Muscle of leg (tissue), 11 donors: ENCODE measurements around the gene ANXA3. TPM values are rescaled to one million over a fixed set of nuclear protein-coding genes. Genes with fewer than 3 reads are reported as not detected.
A peak's percentile ranks its signal among the peaks of the same experiment; 100 is the strongest.

Experiments
- DNase-seq: peaks from one replicate; pipeline ENCODE4 v3.0.0; 2013
- H3K27ac ChIP-seq: one replicate; pipeline ENCODE4 v1.5.1; 2013; ENCODE audit warnings: mild to moderate bottlenecking, low read length, control low read depth
- H3K27me3 ChIP-seq: one replicate; pipeline ENCODE4 v1.6.1; 2013; ENCODE audit warnings: low read length; ENCODE audit not compliant: control insufficient read depth, insufficient read depth
- H3K36me3 ChIP-seq: one replicate; pipeline ENCODE4 v1.6.1; 2013; ENCODE audit warnings: low read length; ENCODE audit not compliant: control insufficient read depth, insufficient read depth
- H3K4me1 ChIP-seq: one replicate; pipeline ENCODE4 v1.6.1; 2013; ENCODE audit warnings: low read length; ENCODE audit not compliant: control insufficient read depth, insufficient read depth
- H3K4me3 ChIP-seq: one replicate; pipeline ENCODE4 v1.5.1; 2013; ENCODE audit warnings: low read length, control low read depth
- H3K9me3 ChIP-seq: replicated peaks from 2 replicates; pipeline ENCODE4 v1.6.1; 2013; ENCODE audit warnings: low read depth, low read length; ENCODE audit not compliant: control insufficient read depth
- WGBS: methylation state at CpG from one replicate; pipeline ENCODE4 v1.1.5; 2013; ENCODE audit warnings: missing lambda C conversion rate; ENCODE audit not compliant: insufficient coverage; 5-methylcytosine and 5-hydroxymethylcytosine counted together
- polyA plus RNA-seq, 8 donors: library from polyadenylated mRNA; unstranded; fragments of 120-200 nt; gene quantifications; one replicate each; pipeline versions ENCODE4 v1.2.1 to v1.2.3, GENCODE V29; 2013; ENCODE audit warnings: inconsistent platforms in 1 of 8, low replicate concordance in 1 of 8; ENCODE audit not compliant: insufficient read length in 8 of 8, insufficient read depth in 1 of 8
- total RNA-seq: library from RNA; stranded (reverse); fragments of 120-200 nt; gene quantifications from one replicate; pipeline ENCODE4 v1.2.4, GENCODE V29; 2013

Gene ANXA3
- total and polyA plus RNA-seq, 9 donors: 6.0 to 15.9 (median 8.4) TPM

DNA sequence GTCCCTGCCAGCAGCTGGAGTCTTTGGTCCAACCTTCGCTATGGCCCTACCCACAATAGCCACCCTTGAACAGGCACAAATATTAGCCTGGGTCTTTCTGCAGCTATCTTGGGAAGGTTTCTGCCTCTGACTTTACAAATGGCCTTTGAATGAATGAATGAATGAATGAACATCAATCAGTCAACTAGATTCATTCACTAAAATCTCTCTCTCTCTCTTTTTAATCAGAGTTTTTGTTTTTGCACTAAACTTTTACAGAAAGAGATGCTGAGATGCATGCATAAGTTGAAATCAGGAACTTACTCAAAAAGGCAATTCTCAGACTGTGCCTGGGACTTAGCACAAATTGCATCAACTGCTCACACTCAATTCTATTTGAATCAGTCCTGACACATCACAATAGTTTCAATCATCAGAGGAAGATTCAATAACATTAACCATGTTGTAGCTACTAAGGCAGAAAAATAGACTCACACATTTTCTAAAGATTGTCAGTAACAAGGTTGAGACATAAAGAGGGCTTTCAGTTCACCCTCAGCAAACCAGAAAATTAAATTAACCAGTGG is 55.0 kb downstream of the ANXA3 start:
- Histone ChIP-seq H3K9me3 (no peaks in the 10 kb centered on the region), H3K36me3 (no peaks in the 10 kb centered on the region), H3K4me3 (no peak overlapping the region), H3K27me3 (no peaks in the 10 kb centered on the region), H3K4me1 (peaks cover 5% of the 10 kb centered on the region), H3K27ac (no peak overlapping the region)
- DNase-seq: no peak
- no CpG with 5 or more reads among the region's 1 CpG for WGBS

DNA sequence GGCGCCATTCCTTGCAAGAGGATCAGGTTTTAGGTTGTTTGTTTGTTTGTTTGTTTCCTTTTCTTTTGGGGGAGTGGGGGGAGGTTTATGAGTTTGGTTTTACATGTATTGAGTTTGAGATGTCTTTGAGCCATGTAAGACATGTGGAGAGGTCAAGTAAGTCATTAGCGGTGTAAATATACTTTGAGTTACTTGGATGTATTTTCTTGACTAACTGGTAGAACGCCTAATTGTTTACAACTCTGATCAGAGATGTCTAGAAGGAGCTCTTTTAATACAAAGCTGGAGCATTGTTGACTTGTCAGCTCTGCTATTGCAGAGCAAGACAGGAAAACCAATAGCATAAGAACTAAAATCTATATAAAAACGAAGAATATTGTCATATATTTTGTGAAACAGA is 57.1 kb downstream of the ANXA3 start:
- Histone ChIP-seq H3K36me3 (no peaks in the 10 kb centered on the region), H3K4me3 (no peak overlapping the region), H3K9me3 (no peaks in the 10 kb centered on the region), H3K27ac (no peak overlapping the region), H3K4me1 (no peaks in the 10 kb centered on the region), H3K27me3 (no peaks in the 10 kb centered on the region)
- WGBS: 89% methylated on average over 3 of the region's 4 CpGs
- no peak for DNase-seq

DNA sequence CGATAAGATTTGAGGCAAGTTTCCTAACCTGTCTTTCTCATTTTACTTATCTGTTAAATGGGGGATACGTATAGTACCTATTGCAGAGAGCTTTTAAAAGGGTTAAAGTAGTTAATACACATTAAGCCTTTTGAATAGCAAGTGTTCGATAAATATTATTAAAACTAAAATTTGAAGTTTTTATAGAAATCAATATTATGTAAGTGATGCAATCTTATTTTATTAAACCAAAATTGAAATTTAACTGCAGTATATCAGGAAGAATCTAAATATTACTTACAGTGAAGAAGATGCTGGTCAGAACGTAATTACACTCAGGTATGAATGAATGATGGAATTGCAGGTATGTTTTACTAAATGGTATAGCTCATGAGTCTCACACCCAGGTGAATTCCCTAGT is 58.0 kb downstream of the ANXA3 start:
- H3K9me3 ChIP-seq: no peaks in the 10 kb centered on the region
- H3K27me3 ChIP-seq: no peaks in the 10 kb centered on the region
- DNase-seq: no peak
- H3K4me1 ChIP-seq: no peaks in the 10 kb centered on the region
- H3K27ac ChIP-seq: no peak overlapping the region
- H3K4me3 ChIP-seq: no peak overlapping the region
- WGBS: no CpG with 5 or more reads among the region's 4 CpGs
- no peaks in the 10 kb centered on the region for H3K36me3 ChIP-seq

DNA sequence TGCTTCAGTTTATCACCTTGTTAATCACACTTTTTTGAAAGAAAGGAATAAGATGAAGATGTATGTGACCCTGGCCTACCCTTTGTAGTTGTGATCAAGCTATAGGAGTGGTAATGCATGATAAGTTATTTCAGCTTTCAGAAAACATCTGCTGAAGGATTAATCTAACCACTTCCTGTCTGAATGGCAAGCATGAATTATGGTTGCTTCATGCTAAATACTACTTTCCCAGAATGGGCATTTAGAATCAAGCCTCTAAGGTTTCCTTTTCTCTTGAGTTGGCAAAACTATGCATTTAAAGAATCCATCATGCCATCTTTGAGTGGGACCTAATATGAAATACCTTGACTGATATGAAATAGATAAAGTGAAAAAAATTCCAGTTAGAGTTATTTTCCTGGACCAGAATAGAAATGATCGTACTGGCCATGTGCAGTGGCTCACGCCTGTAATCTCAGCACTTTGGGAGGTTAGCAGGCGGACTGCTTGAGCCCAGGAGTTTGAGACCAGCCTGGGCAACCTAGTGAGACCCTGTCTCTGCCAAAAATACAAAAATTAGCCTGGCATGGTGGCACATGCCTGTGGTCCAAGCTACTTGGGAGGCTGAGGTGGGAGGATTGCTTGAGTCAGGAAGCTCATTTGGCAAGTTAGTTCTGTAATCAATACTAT is 59.1 kb downstream of the ANXA3 start:
- Histone ChIP-seq H3K36me3 (no peaks in the 10 kb centered on the region), H3K4me1 (no peaks in the 10 kb centered on the region), H3K4me3 (no peak overlapping the region), H3K9me3 (no peaks in the 10 kb centered on the region), H3K27me3 (no peaks in the 10 kb centered on the region), H3K27ac (no peak overlapping the region)
- DNase-seq: no peak
- 78% methylated on average over 3 of the region's 3 CpGs for WGBS

DNA sequence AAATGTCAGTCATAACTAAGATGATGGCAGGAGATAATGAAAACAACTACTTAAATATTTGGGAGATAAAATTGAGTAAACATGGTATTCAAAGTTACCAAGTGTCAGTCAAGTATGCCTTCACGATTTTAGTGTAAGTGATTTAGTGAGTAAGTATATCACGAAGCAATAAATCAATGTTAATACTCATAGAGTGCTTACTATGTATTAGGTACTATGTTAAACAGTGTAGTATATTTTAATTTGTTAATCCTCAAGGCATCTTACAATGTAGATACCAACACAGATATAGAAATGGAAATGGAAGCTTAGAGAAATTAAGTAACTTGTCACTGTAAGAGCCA is 59.6 kb downstream of the ANXA3 start:
- Histone ChIP-seq H3K4me3 (no peak overlapping the region), H3K4me1 (no peaks in the 10 kb centered on the region), H3K27ac (no peak overlapping the region), H3K27me3 (no peaks in the 10 kb centered on the region), H3K36me3 (no peaks in the 10 kb centered on the region), H3K9me3 (no peaks in the 10 kb centered on the region)
- WGBS: no CpG with 5 or more reads among the region's 2 CpGs
- no peak for DNase-seq

DNA sequence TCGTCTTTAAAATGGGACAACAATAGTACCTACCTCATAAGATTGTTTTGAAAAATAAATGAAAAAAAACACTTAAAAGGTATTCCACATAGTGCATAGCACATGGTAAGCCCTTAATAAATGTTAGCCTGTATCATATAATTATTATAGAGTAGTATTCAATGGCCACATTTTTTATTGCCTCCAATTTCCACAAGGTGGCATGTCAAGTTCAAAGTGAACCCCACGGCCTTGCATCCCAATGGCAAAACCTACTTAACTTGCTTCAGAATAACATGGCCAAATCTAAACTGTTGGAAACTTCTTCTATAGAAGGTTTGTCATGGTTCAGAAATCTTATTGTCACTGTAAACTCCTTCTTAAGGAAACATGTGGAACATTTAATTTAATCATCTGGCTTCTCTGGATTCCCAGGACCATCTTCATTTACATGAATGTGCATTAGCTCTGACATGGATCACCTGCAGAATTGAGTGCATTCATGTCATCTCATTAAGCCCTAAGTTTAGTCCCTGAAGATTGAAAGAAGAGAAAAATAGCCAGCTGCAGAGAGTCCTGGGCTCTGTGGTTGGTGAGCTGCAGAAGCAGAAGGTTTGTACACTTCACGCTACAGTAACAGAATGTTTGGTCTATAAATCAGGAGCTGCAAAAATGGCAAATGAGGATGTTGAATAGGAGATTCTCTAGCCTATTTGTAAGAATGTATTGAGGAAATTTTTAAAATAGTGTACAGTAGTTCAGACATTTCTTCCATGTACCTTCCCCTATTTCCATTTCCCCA is 61.0 kb downstream of the ANXA3 start:
- H3K27me3 ChIP-seq: no peaks in the 10 kb centered on the region
- no CpG with 5 or more reads among the region's 3 CpGs for WGBS
- no peaks in the 10 kb centered on the region for H3K4me1 ChIP-seq
- peak; percentile 72 for DNase-seq
- no peak overlapping the region for H3K27ac ChIP-seq
- H3K9me3 ChIP-seq: no peaks in the 10 kb centered on the region
- no peak overlapping the region for H3K4me3 ChIP-seq
- H3K36me3 ChIP-seq: no peaks in the 10 kb centered on the region

DNA sequence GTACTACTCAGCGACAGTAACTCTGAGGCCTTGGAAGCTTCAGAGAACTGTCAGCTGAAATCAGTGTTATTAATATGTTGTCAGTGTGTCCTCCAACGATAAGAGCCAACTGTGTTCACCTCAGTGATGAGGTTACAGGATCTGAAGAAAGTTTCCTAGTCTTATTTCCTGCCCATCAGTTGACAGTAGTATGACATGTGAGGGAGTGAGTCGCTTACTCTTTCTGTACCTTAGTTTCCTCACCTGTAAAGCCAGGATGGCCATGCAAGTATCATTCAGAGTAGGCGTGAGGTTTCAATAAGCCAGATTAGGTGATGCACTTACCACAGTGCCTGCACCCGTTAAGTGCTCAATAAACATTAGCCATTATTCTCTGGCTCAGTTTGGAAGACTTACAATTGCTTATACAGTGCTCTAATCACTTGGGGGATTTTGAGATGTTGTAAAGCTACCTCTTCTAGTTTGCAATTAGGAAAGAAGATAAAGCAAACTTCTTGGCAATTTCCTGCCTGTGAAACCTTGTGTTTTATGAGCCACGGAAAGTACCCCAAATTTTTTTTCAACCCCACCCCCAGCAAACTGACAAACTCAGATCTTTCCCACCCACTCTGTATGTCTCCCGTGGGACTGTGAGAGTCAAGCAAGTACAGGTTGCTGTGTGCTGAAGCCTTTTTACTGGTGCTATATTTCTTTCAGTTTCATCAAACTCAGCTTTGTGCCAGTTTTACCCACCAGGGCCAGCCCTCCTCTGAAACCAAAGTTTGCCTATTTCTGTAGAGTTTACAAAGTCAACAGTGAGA is 62.2 kb downstream of the ANXA3 start:
- 64% methylated on average over 4 of the region's 7 CpGs for WGBS

DNA sequence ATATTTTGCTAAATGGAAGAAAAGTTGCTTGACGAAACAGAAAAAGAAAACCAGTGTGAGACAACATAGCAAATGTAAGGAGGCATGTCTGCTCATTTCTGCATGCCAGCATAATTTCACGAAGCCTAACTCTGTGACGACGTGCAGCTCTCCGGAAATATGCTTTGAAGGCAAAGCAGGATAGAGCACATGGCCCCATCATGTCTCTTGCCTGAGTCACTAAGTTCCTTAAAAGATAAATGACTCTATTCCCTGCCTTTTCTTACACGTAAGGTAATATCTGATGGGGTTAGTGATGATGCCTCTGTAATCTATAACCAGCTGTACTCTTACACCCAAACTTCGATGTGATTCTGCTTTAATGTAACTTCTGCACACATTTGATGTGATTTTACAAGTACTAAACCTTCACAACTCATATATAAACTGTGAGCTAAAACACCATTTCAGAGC is 64.5 kb downstream of the ANXA3 start:
- Histone ChIP-seq H3K4me1 (no peaks in the 10 kb centered on the region), H3K27me3 (no peaks in the 10 kb centered on the region), H3K27ac (no peak overlapping the region), H3K9me3 (no peaks in the 10 kb centered on the region), H3K36me3 (no peaks in the 10 kb centered on the region), H3K4me3 (no peak overlapping the region)
- 60% methylated on average over 2 of the region's 7 CpGs for WGBS
- DNase-seq: peak; percentile 54

More for the DNA sequence above, 62.2 kb downstream of the ANXA3 start:
- H3K27ac ChIP-seq: no peak overlapping the region
- H3K4me3 ChIP-seq: no peak overlapping the region
- H3K9me3 ChIP-seq: no peaks in the 10 kb centered on the region
- no peaks in the 10 kb centered on the region for H3K36me3 ChIP-seq
- no peaks in the 10 kb centered on the region for H3K4me1 ChIP-seq
- H3K27me3 ChIP-seq: no peaks in the 10 kb centered on the region
- DNase-seq: no peak

DNA sequence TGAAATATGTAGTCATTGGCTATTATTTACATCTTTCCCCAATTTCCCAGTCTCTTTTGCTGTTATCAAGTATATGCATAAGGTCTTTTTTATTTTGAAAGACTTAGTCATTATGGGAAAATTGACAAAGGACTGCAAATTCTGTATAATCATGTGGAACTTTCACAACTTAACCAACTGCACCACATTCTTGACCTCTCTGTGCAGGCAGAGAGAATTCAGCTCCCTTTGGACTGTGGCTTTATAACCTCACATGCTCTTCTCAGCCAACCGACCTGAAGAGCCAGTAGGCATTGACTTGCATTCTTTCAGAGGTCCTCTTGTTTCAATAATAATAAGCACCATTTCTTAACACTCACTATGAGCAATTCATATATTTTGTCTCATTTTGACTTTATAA is 66.9 kb downstream of the ANXA3 start:
- DNase-seq: no peak
- Histone ChIP-seq H3K4me3 (no peak overlapping the region), H3K36me3 (no peaks in the 10 kb centered on the region), H3K27ac (no peak overlapping the region), H3K9me3 (no peaks in the 10 kb centered on the region), H3K27me3 (no peaks in the 10 kb centered on the region), H3K4me1 (no peaks in the 10 kb centered on the region)
- WGBS: no CpG with 5 or more reads among the region's 1 CpG

DNA sequence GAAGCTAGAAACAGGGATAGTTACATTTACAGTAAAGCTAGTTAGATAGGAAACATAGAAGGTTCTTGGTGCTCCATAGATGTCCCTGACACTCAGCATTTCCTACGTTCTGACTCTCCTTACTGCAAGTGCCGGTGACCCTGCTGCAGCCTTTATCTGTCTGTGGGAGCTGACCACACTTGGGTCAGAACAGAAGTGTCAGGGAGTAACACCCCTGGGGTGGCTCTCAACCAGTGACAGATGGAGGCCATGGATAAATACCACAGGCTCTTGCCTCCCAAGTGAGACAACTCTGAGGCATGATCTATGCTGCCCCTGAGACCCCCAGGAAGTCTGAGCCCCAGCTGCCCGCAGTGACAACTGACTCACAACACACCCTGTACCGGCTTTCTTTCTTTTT is 69.8 kb downstream of the ANXA3 start:
- Histone ChIP-seq H3K27ac (no peak overlapping the region), H3K4me3 (no peak overlapping the region), H3K9me3 (no peaks in the 10 kb centered on the region), H3K4me1 (no peaks in the 10 kb centered on the region), H3K27me3 (no peaks in the 10 kb centered on the region), H3K36me3 (no peaks in the 10 kb centered on the region)
- no peak for DNase-seq
- WGBS: 85% methylated on average over 4 of the region's 4 CpGs
